Measurements from ENCODE around the gene TEX10. TPM values are rescaled to one million over a fixed set of nuclear protein-coding genes. Genes with fewer than 3 reads are reported as not detected.
A peak's percentile ranks its signal among the peaks of the same experiment; 100 is the strongest.

Gene TEX10
- total RNA-seq = 29.2 and 33.4 TPM in 2 replicates

DNA sequence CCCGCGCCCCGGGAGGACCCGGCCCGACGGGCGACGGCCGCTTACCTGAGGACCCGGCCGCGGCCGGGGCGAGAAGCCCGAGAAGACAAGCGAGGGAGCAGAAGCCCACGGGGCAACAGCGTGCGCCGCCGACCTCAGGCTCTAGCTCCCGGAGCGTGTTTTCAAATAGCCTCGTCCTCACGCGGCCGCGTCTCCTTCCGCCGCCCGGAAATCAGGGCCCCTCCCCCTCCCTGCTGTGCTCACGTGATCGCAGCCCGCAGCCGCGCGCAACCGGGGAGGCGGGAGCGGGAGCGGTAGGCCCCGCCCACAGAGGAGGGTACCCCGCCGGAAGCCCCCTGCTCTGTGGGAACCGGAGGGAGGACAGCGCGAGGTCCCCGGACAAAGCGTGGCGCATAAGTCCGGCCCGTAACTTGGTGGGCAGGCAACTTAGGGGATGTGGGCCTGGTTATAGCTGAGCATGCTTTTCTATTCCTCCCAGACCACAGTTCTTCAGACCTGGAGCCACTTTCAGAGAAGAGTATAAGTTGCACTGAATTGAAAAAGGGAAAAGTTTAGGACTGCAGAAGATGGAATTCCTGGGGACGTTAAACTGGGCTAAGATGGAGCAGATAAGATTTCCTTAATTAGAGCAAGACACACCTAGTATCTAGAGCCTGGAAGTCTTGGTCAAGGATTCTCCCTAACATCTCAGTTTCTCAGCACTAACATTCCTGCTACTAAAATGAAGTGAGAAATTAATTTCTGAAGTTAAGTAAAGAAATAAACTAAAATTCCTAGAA, at the start of gene TEX10:
Gene TEX10 (minus strand): TSS at position 216 of the 779 bp plus-strand sequence. CDS start 3,579 bp downstream, outside the sequence.
- Histone ChIP-seq H3K27me3 (ENCODE audit: control insufficient read depth, insufficient read depth, low read length) (no peaks in the 10 kb centered on the region), H3K36me3 (ENCODE audit: control insufficient read depth, insufficient read depth, low read length) (no peaks in the 10 kb centered on the region), H3K4me3 (ENCODE audit: low read depth, low read length) (peak within 1 kb of the TSS; percentile 96)
- TF ChIP-seq, protein P1, sequence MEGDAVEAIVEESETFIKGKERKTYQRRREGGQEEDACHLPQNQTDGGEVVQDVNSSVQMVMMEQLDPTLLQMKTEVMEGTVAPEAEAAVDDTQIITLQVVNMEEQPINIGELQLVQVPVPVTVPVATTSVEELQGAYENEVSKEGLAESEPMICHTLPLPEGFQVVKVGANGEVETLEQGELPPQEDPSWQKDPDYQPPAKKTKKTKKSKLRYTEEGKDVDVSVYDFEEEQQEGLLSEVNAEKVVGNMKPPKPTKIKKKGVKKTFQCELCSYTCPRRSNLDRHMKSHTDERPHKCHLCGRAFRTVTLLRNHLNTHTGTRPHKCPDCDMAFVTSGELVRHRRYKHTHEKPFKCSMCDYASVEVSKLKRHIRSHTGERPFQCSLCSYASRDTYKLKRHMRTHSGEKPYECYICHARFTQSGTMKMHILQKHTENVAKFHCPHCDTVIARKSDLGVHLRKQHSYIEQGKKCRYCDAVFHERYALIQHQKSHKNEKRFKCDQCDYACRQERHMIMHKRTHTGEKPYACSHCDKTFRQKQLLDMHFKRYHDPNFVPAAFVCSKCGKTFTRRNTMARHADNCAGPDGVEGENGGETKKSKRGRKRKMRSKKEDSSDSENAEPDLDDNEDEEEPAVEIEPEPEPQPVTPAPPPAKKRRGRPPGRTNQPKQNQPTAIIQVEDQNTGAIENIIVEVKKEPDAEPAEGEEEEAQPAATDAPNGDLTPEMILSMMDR (IDR thresholded peaks at IDR 0.05; ENCODE audit: insufficient read depth, low read length, poor library complexity, severe bottlenecking) = no peak
- peak; percentile 26 for DNase-seq (ENCODE audit: low read depth)

GRCh38 chr9:100401042-100401441, 48.3 kb upstream of the TEX10 start:
- no peaks in the 10 kb centered on the region for H3K27me3 ChIP-seq (ENCODE audit: control insufficient read depth, insufficient read depth, low read length)
- no peak overlapping the region for H3K4me3 ChIP-seq (ENCODE audit: low read depth, low read length)
- DNase-seq (ENCODE audit: low read depth) = no peak
- H3K36me3 ChIP-seq (ENCODE audit: control insufficient read depth, insufficient read depth, low read length) = no peaks in the 10 kb centered on the region
- TF ChIP-seq, protein P1 (IDR thresholded peaks at IDR 0.05; ENCODE audit: insufficient read depth, low read length, poor library complexity, severe bottlenecking) = no peak

DNA sequence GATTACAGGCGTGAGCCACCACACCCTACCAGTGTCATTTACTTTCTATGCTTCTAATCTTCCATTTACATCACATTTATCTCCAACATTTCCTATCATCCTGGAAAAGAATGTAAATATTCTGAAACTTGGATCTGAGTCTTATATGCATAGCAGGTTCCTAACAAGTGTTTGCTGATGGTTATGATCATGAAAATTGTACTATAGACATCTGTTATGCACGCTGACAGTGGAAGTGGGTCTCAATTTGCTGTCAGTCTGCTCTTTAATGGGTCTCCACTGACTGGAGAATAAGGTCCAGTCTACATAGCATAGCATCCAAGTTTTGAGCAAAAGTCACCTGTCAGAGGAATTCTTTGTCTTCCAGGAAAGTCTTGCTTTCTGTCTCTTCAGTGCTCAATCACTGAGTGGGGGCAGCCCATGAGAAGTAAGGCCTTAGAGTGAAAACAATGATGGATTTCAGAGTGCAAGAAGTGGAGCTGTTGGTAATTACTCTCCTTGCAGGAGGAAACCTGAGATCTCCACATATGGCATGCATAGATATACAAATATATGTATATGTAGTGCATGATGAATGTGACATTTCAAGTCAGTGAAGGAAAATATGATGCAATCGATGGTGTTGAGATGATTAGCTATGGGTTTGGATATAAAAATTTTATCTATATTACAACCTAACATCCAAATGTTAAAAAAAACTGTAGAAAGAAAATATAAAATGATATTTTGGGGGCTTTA, 45.0 kb upstream of the TEX10 start:
- no peak for DNase-seq (ENCODE audit: low read depth)
- Histone ChIP-seq H3K36me3 (ENCODE audit: control insufficient read depth, insufficient read depth, low read length) (no peaks in the 10 kb centered on the region), H3K4me3 (ENCODE audit: low read depth, low read length) (no peak overlapping the region), H3K27me3 (ENCODE audit: control insufficient read depth, insufficient read depth, low read length) (no peaks in the 10 kb centered on the region)
- TF ChIP-seq, protein P1 (IDR thresholded peaks at IDR 0.05; ENCODE audit: insufficient read depth, low read length, poor library complexity, severe bottlenecking) = no peak

DNA sequence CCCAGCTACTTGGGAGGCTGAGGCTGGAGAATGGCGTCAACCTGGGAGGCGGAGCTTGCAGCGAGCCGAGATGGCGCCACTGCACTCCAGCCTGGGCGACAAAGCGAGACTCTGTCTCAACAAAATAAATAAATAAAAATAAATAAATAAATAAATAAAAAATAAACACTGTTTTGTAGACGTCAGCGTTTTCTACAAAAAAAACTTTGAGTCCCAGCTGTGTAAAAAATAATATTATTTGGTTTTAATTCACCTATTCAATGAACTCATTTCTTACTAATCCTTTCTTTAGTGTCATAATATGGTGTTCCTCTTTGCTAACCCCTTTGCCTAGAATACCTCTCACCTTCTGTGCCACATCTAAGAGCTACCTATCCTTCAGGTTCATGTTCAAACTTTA, 44.0 kb upstream of the TEX10 start:
- H3K36me3 ChIP-seq (ENCODE audit: control insufficient read depth, insufficient read depth, low read length) = no peaks in the 10 kb centered on the region
- DNase-seq (ENCODE audit: low read depth) = no peak
- no peaks in the 10 kb centered on the region for H3K27me3 ChIP-seq (ENCODE audit: control insufficient read depth, insufficient read depth, low read length)
- no peak overlapping the region for H3K4me3 ChIP-seq (ENCODE audit: low read depth, low read length)
- TF ChIP-seq, protein P1 (IDR thresholded peaks at IDR 0.05; ENCODE audit: insufficient read depth, low read length, poor library complexity, severe bottlenecking) = no peak

DNA sequence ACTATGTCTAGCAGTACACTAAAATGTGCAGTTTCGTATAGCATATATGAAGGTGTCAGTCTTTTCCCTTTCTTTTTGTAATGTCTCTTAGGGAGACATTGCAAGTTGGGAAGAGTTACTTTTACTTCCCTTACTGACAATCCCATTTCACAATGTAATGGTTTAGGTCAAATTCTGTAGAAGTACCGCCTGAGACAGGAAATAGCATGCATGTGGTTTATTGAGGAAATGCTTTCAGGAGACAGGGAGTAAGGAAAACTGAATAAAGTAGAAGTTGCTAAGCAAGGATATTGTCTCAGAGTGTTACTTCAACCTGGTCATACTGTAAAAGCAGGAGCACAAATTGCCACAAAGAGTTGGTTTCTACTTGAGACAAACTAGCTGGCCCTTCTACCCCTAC, 42.1 kb upstream of the TEX10 start:
- Histone ChIP-seq H3K36me3 (ENCODE audit: control insufficient read depth, insufficient read depth, low read length) (no peaks in the 10 kb centered on the region), H3K4me3 (ENCODE audit: low read depth, low read length) (no peak overlapping the region), H3K27me3 (ENCODE audit: control insufficient read depth, insufficient read depth, low read length) (no peaks in the 10 kb centered on the region)
- no peak for DNase-seq (ENCODE audit: low read depth)
- TF ChIP-seq, protein P1 (IDR thresholded peaks at IDR 0.05; ENCODE audit: insufficient read depth, low read length, poor library complexity, severe bottlenecking) = no peak
